NCI-H82 (cell line): ENCODE data around the gene TMEM176A.
"Not testable (repeated sequence)": the region's sequence is repeated elsewhere in the genome, so short reads cannot be mapped to it uniquely, and the experiment has no call there.

Experiments
- DNase-seq: peaks from one replicate; lab custom pipeline; 2025; lab: John Stamatoyannopoulos, UW

Gene TMEM176A, protein sequence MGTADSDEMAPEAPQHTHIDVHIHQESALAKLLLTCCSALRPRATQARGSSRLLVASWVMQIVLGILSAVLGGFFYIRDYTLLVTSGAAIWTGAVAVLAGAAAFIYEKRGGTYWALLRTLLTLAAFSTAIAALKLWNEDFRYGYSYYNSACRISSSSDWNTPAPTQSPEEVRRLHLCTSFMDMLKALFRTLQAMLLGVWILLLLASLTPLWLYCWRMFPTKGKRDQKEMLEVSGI

DNA sequence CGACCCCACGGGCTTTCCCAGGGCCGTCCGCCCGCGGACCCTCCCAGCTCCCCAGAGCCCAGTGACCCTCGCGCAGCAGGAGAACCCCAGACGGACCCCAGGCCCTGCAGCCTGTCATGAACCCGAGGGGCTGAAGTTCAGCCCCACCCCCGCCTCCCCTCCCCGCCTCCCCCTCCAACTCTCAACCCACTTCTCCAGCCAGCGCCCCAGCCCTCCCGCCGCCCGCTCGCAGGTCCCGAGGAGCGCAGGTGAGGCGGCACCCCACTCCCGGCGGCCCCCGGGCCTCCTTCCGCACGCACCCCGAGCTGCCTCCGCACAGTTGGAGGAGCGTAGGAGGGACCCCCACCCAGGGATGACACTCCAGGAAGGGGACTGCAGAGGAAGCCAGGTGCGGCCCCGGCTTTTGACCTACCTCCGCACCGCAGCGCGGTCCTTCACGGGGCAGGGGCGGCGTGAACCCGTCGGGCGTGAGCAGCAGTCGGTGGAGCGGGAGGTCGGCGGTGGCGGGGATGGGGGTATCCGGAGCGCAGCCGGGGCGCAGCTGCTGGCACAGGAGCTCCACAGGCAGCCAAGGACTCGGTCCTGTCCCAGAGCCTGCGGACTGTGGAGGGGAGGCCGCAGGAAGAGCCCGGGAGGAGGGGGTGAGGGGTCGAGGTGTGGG is at the start of gene TMEM176A:
TMEM176A (plus strand) TSS at position 189 of the 661 bp plus-strand sequence. CDS start 782 bp downstream, outside the sequence.
- DNase-seq: no peak

DNA sequence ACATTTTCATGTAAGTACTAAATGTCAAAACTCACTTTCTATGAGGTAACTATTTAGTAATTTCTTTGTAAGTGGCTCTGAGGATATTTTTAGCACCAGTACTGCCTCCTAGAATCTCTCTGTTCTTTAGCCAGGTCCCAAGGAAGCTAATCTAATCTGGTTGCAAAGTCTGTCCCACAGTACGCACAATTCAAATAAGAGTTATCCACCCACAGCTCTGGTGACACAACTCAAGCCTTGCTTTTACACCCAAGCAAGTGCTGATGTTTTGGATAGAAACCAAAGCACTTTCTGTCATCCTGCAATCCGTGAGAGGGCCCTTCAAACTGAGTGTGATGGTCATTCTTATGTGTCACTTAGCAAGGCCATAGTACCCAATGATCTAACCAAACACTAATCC is 48.9 kb upstream of the TMEM176A start:
- DNase-seq: no peak

DNA sequence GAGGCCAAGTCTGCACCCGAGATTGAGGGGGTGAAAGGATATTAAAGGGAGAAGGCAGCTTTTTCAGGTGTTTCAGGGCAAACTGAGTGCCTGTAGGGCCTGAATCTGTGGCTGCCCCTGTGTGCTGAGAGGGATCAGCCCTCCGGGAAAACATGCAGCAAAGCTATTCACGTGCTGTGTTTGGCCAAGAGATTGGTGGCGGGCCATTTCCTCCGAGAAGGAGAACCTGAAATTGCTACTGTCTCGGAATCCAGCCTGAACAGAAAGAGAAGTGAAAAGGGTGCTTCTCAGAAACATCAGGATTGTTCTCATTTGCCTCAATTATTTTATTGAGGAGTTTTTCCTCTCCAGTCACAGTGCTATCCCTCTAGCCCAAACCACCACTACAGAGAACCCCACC is 47.3 kb upstream of the TMEM176A start:
- DNase-seq: no peak

DNA sequence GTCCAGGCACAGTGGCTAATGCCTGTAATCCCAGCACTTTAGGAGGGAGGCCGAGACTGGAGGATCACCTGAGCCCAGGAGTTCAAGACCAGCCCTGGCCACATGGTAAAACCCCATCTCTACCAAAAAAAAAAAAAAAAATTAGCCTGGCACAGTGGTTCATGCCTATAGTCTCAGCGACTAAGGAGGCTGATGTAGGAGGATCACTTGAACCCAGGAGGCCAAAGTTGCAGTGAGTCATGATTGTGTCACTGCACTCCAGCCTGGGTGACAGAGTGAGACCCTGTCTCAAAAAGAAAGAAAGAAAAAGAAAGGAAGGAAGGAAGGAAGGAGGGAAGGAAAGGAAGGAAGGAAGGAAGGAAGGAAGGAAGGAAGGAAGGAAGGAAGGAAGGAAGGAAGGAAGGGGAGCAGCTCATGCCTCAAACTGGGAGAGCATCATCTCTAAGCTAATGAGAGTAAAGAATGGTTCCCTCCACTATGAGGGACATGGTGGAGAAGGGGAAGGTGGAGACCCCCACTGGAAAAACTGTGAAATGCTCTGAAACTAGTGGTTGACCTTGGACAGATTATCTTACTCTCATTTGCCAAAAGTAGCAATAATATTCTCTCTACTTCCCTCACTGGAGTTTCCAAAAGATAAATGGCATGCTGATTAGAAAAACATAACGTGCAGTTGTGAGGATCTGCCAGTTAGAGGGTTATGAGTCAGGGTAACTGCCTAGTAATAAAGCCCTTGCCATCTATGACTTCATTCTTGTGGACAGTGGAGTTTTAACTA is 46.6 kb upstream of the TMEM176A start:
- DNase-seq: peak; percentile 34

DNA sequence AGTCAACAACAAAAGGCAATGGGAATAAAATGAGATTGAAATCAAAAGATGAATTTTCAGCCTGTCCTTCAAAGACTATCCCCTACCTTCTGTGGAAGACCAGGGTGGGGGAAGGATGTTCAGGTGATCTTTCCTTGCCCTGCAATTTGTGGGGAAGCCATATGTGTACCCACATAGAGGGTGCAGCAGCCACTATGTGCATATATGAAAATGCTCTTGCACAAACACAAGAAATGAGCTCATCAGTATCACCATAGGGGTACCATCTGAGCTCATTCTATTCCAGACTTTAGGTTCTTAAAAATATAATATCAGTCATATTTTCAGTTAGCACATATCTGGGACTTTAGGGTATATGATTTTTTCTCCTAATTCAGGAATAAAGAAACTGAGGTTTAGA is 45.6 kb upstream of the TMEM176A start:
- DNase-seq: no peak

DNA sequence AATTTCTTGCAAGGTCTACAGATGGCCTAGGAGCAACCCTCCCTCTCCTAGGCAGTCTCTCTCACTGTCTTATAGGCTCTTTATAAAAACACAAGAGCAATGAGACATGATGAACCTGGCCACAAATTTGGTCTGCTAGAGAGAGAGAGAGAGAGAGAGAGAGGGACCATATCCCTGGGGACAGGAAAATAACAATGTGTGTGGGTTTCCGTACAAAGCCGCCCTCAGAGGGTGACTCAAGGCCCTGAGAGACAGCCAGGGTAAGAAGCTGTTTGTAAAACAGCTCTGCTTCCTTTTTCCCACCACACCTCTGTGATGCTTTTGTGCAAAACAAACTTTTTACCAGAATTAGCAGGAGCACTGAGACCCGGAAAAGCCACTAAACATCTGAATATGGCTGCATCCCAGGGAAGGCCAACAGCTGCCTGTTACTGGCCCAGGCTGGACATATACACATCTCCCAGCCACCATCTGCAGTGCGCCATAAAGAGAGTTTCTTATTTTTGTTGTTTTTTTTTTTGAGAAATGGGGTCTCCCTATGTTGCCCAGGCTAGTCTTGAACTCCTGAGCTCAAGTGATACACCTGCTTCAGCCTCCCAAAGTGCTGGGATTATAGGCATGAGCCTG is 45.0 kb upstream of the TMEM176A start:
- no peak for DNase-seq

DNA sequence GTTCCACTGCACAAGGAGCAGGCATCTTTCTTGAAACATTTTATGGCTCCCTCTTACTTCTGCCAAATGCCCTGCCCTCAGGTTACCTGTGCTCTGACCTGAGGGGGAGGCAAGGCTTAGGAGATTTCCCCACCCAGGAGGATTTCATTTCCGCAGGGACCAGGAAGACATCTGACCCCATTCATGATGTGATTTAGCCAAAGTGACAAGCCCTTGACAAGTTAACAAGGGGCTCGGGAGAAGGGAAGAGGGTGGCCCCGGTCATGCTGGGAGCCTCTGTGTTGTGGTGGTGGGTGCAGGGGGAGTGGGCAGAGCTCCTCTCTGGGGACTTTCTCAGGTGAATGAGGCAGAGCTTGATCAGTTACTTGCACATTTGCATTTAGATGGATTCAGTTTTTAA is 44.4 kb upstream of the TMEM176A start:
- no peak for DNase-seq

DNA sequence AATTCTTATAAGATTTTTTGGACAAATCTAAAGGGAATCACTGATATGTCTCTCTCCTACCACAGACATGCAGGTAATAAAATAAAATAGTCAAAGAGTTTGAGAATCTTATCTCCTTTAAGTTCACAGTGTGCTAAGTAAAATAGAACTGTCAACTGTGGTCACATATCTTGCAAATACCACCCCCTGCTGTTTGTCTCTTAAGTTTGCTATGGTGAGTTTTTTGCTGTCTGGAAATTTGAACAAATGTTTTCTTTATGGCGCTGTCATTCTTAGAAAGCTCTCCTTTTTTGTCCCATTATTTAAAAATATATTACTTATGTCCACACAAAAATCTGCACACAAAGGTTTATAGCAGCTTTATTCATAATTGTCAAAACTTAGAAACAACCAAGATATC is 43.7 kb upstream of the TMEM176A start:
- DNase-seq: peak; percentile 25

DNA sequence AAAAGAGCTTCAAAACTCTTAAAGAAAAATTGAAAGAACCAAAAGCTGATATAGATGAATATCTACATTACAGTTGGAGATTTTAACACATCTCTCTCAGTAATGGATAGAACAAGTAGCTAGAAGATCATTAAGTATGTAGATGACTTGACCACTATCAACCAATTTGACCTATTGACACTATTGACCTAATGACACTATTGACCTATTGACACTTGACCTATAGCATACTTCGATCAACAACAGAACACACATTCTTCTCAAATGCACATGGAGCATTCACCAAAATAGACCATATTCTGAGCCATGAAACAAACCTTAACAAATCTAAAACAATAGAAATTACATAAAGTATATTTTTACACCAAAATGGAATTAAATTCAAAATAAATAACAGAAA is 41.1 kb upstream of the TMEM176A start:
- no peak for DNase-seq

DNA sequence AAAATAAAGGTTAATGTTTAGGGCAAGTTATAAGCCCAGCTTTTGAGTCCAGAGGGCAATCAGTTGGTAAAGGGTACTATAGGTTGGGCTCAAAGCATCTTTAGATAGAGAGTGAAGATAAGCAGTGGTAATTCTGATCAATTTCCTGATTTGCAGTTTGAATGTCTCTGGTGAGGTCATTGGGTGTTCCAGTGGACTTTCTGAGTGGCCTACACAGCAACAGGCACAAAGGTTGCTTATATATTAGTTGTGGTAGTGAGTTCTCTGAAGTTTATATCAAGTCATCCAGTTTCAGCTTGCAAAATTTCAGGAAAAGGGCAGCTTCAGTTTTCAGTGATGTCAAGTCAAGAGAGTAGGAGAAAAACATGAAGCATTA is 34.2 kb upstream of the TMEM176A start:
- no peak for DNase-seq

DNA sequence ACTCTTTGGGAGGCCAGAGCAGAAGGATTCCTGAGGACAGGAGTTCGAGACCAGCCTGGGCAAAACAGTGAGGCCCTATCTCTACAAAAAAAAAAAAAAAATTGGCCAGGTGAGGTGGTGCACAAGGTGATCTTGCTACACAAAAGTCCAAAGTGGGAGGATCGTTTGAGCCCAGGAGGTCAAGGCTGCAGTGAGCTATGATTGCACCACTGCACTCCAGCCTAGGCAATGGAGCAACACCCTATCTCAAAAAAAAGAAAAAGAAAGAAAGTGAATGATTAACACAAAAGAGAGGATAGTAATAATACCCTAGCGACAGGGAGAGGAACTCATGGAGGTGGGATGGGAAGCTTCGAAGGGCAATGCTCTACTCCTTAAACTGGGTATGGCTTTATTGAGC is 30.8 kb upstream of the TMEM176A start:
- no peak for DNase-seq

DNA sequence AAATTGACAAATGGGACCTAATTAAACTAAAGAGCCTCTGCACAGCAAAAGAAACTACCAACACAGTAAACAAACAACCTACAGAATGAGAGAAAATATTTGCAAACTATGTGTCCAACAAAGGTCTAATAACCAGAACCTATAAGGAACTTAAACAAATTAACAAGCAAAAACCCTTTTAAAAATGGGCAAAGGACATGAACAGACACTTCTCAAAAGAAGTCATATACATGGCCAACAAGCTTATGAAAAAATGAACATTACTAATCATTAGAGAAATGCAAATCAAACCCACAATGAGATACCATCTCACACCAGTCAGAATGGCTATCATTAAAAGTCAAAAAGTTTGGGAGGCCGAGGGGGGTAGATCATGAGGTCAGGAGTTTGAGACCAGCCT is 26.4 kb upstream of the TMEM176A start:
- DNase-seq: not testable (repeated sequence)

DNA sequence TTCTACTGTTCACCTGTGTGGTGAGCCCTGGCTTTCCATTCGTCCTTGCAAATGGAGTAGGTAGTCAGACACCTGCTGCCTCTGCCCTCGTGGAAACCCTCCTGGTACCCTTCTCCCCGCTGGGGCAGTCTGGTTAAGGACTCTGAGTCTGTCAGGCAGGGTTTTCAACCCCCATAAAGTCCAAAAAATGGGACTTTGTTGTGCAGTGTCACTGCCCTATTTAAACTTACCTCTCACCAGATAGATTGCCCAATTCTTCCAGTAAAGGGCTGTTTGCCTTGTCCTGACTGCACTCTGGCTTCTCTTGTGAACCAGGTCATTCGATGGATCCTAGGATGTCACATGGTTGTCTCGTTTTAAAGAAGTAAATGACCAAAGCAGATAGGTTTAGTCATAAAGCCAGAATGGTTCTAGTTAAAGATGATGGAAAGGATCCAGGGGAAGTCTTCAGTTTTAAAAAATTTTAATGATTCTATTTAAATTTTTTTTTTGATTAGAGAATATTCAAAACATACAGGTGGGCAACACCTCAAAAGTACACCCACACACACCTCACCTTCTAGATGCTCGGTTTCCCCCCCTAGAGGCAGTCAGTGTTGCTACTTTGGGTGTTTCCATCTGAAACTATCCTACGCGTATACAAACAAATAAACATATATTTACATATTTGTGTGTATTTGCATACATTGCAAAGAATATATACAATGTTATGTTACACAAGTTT is 22.4 kb upstream of the TMEM176A start:
- no peak for DNase-seq

DNA sequence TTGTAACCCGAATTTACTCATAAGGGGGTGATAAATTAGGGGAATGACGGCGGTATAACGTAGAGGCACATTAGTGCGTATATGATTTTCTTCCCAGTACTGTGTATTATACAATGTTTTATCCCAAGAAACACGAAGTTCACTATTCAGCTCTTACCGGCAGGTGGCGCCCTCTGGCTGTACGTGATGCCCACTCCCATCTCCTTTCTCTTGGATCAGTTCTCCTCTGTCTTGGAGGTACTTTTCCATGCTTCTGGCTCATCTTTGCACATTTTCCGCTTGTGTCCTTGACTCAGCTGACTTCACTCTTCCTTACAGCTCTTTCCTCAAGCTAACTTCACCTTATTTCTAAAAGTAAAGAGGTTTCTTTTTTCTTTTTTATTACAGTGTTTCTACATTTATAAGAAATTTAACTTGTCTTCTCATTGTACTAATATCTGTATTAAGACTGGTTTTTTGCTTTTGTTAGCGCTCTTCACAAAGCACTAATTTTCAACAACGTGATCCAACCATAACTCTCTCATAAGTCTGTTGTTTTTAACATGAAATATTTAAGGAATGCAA is 21.7 kb upstream of the TMEM176A start:
- DNase-seq: peak; percentile 90

DNA sequence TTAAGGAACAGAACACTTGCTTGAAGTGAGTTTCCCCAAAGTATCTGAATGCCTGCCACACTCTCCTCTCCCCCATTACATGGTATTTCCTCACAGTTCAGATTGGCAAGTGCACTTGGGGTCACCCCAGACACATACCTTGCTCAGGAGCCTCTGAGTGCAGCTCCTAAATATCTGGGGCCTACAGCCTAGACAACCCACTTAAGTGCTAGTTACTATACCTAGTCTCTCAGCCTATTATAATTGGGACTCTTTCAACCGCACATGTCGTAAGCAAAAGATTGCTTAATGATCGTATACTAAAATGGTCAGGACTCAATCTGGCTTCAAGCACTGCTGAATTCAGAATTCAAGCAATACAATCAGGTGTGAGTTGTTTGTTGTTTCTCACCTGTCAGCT is 20.3 kb upstream of the TMEM176A start:
- no peak for DNase-seq

DNA sequence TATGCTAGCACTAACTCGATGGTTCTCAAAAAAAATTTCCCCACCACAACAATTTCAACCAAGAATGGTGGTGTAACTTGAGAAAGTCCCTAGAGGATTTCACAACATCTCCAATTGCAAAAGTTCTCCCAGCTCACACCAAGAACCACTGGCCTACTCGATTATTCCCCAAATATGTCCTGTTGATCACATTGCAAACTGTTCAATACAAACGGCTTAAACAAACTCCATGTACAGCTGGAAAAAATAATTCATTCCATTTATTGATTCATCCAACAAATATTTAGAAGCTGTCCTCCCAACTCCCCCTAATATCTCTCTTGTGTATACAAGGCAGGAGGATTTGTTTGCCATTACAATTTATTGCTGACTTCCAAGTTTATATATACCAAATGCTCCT is 19.5 kb upstream of the TMEM176A start:
- no peak for DNase-seq

DNA sequence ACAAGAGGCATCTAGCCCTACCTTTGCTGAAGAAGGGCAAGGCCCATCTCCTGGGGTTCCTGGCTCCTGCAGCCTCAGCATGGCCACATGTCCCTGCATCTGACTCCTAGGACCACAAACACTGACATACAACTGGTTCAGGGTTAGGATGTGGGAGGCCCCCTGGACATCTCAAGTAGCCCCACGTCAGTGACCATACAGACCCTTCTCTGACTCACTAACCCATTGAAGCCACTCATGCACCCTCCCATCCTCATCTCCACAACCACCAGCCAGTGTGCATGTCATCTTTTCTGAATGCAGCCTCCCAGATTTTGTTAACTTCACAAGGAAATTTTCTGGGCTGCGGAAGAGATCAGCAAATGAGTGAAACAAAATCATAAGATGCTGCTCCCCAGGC is 18.6 kb upstream of the TMEM176A start:
- DNase-seq: no peak

DNA sequence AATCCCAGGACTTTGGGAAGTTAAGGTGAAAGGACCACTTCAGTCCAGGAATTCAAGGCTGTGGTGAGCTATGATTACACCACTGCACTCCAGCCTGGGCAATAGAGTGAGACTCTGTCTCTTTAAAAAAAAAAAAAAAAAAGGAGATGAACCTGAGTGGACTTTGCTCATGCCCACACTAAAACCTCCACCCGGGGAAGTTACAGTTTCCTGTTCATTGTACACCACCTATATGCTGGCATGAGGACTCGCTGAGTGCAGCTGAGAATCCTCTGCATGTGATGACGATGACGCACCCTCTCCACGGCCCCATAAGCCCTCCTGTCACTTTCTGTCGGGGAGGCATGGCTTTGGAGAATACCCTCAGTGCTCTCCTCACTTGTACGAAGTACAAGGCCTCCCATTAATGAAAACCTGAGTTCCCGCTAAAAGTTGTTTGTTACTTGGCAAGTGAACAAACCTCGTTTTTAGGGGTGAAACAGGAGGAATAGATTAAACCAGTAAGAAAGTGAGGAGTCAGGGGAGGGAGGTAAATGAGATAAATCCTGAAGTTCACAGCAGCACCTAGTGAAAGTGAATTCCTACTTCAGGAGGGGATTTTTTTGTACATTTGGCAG is 16.3 kb upstream of the TMEM176A start:
- DNase-seq: no peak

DNA sequence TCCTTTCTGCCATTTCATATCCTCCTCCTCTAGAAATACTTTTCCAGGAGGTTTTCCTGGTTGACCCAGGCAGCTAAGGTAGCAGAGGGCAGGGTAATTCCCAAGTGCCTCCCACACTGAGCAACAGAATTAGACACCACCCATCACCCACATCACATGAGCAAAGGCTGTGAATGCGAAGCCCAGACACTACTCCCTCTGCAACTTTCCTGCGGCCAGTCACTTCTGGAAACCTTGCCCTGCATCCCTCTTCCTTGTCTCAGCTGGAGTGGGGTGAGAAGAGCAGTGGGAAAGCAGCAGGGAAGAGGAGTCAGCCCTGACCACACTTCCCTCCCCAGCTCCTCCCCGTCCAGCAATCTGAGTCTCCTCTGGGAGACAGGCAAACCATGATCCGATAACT is 15.6 kb upstream of the TMEM176A start:
- no peak for DNase-seq

DNA sequence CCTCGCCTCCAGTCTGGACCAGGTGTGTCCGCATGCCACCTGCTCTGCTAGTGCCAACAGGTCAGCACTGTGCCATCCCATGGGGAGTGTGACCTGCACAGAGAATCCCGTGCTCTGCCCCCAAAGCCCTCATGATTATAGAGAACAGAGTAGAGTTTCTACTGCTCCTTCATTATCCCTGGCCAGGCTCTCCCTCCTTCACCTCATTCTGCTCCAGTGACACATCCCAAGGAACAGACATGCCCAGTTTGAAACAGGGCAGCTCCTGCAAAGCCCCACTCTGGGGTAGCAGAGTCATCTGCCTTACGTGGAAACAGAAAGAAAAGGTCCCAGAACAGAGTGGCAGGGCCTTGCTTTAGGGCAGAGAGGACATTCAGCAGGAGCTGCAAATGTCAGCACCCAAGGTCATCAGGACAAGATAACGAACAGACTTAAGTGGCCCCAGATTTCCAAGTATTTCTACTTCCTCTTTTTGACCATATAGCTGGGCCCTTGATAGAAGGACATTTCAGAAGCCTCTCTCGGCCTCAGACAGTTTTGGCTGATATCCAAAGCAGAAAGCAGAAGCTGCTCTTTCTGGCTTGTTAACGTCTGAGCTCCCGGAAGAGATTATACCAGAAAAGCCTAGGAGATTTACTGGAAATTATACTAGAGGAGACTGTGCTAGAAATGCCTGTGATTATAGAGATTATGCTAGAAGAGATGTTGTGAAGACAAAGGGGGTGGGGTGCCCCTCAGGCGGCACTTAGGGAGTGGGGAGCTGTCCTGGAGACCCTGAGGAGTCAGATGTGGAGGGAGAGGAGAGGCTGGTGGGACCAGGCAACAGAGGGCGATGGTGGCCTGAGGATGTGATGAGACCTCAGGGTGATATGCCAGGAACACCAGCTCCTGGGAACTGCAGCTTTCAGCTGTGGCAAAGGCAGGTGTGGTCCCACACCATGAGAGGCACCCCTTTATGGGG is 13.0 kb upstream of the TMEM176A start:
- DNase-seq: peak; percentile 81
